HepG2 (cell line): ENCODE measurements around the gene G6PD. TPM values are rescaled to one million over a fixed set of nuclear protein-coding genes. Genes with fewer than 3 reads are reported as not detected.

ENCODE experiments used
- ARID4A ChIP-seq: sonication (generic); formaldehyde crosslinking; IDR thresholded peaks from 2 replicates; pipeline ENCODE4 v1.5.0; 2020; ENCODE audit warnings: mild to moderate bottlenecking, missing genetic modification reagents, borderline replicate concordance
- BCLAF1 ChIP-seq: fragments of 450-650 bp; IDR thresholded peaks from 2 replicates; pipeline ENCODE4 v1.6.1; 2017; ENCODE audit warnings: mild to moderate bottlenecking
- KDM2A ChIP-seq: sonication (generic); formaldehyde crosslinking; IDR thresholded peaks from 2 replicates; pipeline ENCODE4 v1.4.0; 2020; ENCODE audit warnings: low read depth, missing genetic modification reagents, borderline replicate concordance
- MAZ ChIP-seq, 2 experiments: sonication (generic) in 1 of 2; formaldehyde crosslinking in 1 of 2; IDR thresholded peaks; 2 replicates each; pipeline versions ENCODE4 v1.5.0 to v1.6.1; 2012 to 2020; ENCODE audit warnings: low read depth in 2 of 2, mild to moderate bottlenecking in 2 of 2, borderline replicate concordance in 1 of 2, improper control_type of control experiment in 1 of 2, low read length in 1 of 2, missing genetic modification reagents in 1 of 2, moderate library complexity in 1 of 2
- MYNN ChIP-seq: sonication (generic); formaldehyde crosslinking; IDR thresholded peaks from 2 replicates; pipeline ENCODE4 v1.4.0; 2020; ENCODE audit warnings: mild to moderate bottlenecking, low read depth, missing genetic modification reagents
- PATZ1 ChIP-seq: sonication (generic); formaldehyde crosslinking; IDR thresholded peaks from 2 replicates; pipeline ENCODE4 v1.4.0; 2020; ENCODE audit warnings: missing genetic modification reagents
- POGK ChIP-seq: sonication (generic); formaldehyde crosslinking; conservative IDR thresholded peaks from 2 replicates; pipeline ENCODE4 v1.8.0; 2022; ENCODE audit warnings: mild to moderate bottlenecking, moderate library complexity, missing genetic modification reagents
- POGZ ChIP-seq: sonication (generic); formaldehyde crosslinking; IDR thresholded peaks from 2 replicates; pipeline ENCODE4 v1.4.0; 2020; ENCODE audit warnings: mild to moderate bottlenecking, missing genetic modification reagents
- PRDM4 ChIP-seq: sonication (generic); formaldehyde crosslinking; IDR thresholded peaks from 2 replicates; pipeline ENCODE4 v1.9.0; 2021; ENCODE audit warnings: missing genetic modification reagents, borderline replicate concordance
- RFX1 ChIP-seq: fragments of 450-650 bp; IDR thresholded peaks from 2 replicates; pipeline ENCODE4 v1.6.1; 2017
- TP53 ChIP-seq: sonication (generic); formaldehyde crosslinking; conservative IDR thresholded peaks from 2 replicates; pipeline ENCODE4 v1.4.0; 2020; ENCODE audit warnings: missing genetic modification reagents
- ZFX ChIP-seq: sonication (generic); formaldehyde crosslinking; IDR thresholded peaks from 2 replicates; pipeline ENCODE4 v1.4.0; 2020; ENCODE audit warnings: mild to moderate bottlenecking, low read depth, missing genetic modification reagents, moderate library complexity
- ZNF557 ChIP-seq: sonication (generic); formaldehyde crosslinking; IDR thresholded peaks from 2 replicates; pipeline ENCODE4 v1.4.0; 2020; ENCODE audit warnings: missing genetic modification reagents
- polyA plus RNA-seq, 8 experiments: library from polyadenylated mRNA; depleted of rRNA in 3 of 8; stranded (reverse) in 7 of 8; unstranded in 1 of 8; fragments of >200 nt; fragmentation: Illumina TruSeq in 4 of 8; extraction: Trizol in 4 of 8; gene quantifications; 2 replicates each; pipeline versions ENCODE4 v1.2.1 to v1.2.3, GENCODE V29; 2011 to 2016; ENCODE audit warnings: low read depth in 4 of 8, missing spikeins in 1 of 8, mixed read lengths in 1 of 8; ENCODE audit not compliant: insufficient read depth in 1 of 8
- total RNA-seq, 5 experiments: library from RNA; depleted of rRNA; stranded (reverse); fragments of >200 nt; fragmentation: Illumina TruSeq; extraction: Trizol; gene quantifications; 2 replicates each; pipeline ENCODE4 v1.2.3, GENCODE V29; 2016; ENCODE audit warnings: low read depth in 1 of 5

G6PD gene
- total and polyA plus RNA-seq, 2 of the 13 experiments (the other 11 are each of a cell fraction or from before 2014, with no cell fraction given) = 18.8 to 28.8 TPM

GRCh38 chrX:154486396-154487207 lies 60.0 kb downstream of the G6PD start, which contains the start of gene UBL4A (continued):
- TF ChIP-seq PATZ1 (peak; percentile 55), RFX1 (no peak), KDM2A (CRISPR knock-in tag) (peak; percentile 47; the same call in 1 of the 2 replicates), ZFX (CRISPR knock-in tag) (peak; percentile 31; the same call in 1 of the 2 replicates), ZNF557 (no peak), MAZ (IDR thresholded peaks at IDR 0.05; ENCODE audit: borderline replicate concordance, low read depth, low read length) (no peak), MAZ (CRISPR knock-in tag; IDR thresholded peaks at IDR 0.05; ENCODE audit: low read depth) (0 out of 2 replicates have a peak, but pooled peaks have one; percentile 35), POGK (CRISPR knock-in tag) (no peak), ARID4A (peak; percentile 25; the same call in 1 of the 2 replicates), PRDM4 (CRISPR knock-in tag) (no peak), TP53 (no peak), MYNN (CRISPR knock-in tag) (no peak), POGZ (no peak), BCLAF1 (no peak)
